GM21360 (cell line): ENCODE measurements around the gene DIAPH2.
"Not testable (repeated sequence)": the region's sequence is repeated elsewhere in the genome, so short reads cannot be mapped to it uniquely, and the experiment has no call there.

Experiments used
- ATAC-seq: cut with Tn5 transposase; IDR thresholded peaks from one replicate; pipeline ENCODE4 v1.9.1; 2021; ENCODE audit warnings: mild to moderate bottlenecking, moderate library complexity; ENCODE audit not compliant: unreplicated experiment

Gene DIAPH2

DNA sequence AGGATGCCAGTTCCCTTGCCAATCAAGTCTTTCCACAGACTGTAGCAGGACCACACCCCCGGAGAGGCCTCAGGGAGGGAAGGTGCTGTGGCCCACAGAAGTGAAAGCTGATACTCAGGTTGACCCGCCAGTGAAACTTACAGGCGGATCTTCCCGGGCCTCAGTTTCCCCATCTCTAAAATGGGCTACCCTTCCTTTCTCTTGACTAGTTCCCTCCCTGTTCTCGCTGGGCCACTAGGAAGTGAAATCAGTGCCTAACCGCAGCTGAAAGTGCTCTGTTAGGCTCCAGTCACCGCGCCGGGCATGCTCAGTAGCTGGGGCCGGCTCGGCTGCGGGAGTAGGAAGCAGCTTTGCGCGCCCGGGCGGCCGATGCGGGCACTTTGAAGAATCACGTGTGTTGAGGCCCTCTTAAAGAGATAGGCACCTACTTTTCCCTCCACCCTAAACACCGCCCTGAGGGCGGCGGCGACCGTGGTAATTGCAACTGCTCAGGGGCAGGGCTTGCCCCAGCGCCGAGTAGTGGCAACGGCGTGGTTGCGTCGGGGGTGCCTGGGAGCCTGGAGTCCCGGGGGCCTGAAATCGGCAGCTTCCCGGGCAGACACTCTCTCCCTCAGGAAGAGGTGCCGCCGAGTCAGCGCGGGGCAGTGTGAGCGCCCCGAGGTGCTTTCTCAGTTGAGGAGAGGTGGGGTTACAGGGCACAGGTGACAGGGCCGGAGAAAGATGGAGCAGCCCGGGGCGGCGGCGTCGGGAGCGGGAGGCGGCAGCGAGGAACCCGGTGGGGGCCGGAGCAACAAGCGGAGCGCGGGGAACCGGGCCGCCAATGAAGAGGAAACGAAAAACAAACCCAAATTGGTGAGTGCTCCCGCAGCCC lies at the start of gene DIAPH2:
TSS of gene DIAPH2 (plus strand) at position 504 of the 871 bp plus-strand sequence.
- ATAC-seq, result peak; percentile 84

DNA sequence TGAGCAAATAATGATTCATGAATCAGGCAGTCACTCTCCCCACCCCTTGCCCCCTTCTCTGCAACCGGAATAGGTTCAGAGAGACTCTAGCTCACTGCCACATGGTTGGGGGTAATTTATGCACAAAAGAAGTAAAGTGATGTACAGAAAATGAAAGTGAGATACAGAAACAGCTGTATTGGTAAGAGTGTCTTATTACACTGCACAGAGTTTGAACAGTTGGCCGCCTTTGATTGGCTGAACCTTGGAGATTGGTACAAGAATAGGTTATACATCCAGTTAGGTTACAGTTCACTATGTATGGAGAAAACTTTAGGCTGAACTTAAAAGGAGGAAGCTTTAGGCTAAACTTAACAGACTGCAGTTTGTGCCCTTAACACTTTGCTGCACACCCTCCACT lies 34.6 kb upstream of the DIAPH2 start:
- ATAC-seq, result no peak

DNA sequence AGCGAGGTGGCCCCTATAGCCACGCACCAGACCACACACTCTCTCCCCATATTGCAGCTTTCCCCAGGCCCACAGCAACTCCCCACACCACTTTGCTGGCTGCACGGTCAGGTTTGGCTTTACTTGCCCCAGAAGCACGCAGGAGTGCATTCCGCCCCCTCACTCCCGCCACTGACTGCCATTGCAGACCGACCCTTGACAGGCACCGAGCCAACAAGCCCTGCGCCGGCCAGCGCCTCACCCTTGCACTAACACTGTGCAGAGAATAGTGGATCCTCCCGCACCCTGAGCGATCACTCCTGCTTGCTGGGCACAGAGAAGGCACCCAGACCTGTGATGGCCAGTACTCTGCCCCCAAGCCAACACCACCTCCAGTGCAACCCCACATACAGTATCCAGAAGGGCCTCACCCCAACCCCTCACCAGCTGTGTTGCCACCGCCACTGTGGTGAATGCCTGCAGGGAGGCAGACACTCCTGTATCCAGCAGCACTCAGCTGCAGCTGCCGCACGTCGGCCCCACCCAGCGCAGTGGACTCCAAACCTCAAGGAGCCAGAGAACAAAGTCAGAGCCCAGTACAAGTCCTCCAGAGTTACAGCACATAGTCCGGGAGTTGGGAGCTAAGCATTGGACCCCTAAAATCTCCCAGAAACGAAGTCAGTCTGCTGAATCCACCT lies 28.6 kb upstream of the DIAPH2 start:
- ATAC-seq, result no peak

DNA sequence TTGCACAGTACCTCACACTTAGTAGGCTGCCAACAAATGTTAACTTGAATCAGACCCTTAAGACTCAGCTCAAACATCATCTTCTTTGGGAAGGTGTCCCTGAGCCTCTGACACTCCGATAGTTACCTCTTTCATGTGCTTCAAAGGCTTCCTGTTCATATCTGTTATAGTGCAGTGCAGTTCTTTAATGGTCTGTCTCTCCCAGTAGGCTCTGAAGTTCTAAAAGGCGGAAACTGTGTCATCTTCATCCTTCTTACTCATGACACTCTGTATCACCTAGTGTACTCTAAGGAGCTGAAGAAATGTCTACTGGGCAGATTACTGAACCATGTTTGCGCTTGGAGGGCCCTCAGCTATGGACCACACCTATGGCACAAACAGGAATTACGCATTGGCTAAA lies 2.1 kb upstream of the DIAPH2 start:
- no peak for ATAC-seq

DNA sequence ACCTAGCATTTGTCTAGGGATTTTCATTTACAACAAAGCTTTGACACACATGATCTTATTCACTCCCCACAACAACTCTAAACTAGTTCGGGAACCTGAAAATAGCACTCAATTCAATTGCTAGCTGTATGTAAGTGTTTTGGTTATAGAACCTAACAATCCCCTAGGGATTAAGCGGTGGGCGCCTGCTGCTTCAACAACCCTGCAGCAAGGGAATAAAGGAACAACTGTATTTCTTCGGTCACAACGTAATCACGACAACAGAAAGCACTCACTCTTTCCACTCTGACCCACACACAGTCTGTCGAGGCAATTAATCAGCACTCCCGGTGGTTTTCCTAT lies 674 bp upstream of the DIAPH2 start:
- no peak for ATAC-seq

DNA sequence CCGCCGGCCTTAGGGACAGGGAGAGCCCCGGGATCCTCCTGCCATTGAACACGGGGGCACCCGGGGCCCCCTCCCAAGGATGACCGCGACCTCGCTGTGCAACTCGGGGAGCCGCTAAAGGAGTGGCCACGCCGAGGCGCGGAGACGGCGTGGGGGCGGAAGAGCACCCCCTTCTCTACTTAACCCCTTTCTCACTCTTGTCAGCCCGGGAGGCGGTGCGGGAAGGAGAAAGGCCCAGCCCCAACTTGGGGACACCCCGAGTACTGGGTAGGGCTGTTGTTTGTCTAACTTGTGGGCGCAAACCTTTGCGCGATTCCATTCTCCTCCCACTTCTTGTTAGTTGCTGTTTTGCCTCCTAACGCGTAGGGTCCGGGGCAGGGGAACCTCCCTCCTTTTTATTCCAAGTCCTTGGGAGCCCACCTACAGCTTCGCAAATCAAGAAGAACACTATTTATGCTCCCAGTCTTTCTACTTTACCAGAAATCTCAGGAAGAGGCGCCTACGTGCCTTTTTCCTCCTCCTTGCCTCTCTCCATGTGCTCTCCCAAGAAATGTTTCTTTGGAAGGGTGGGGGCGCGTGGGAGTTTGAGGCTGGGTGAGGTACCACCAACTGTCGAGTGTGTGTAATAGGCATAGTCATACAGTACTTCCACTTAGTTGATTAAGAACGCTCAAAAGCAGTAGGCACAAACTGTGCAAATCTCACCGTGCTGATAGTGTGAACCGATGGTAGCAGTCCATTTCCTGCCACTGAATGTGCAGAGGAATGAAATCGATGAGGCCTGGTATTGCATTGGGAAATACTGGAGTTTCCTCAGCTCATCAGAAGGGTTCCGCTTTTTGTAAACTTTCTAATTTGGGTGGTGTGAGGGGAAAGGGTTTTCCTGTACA lies 813 bp downstream of the DIAPH2 start:
- peak; percentile 30 for ATAC-seq

DNA sequence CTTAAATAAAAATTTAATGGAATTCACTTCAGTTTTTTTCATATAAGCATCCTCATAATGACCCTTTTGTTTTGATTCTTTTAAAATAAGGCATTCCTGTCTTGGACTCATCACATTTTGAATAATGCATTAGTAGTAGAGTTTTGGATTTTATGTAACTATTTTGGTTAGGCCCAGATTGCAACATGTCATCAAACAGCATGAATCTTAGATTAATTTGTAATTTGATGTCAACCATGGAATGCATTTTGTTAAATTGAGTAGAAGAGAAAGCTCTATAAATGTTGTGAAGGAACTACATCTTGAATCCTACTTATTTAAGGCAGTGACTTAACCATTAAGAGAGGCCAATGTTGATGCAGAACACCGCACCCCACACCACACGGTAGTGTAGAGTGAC lies 3.1 kb downstream of the DIAPH2 start:
- no peak for ATAC-seq

DNA sequence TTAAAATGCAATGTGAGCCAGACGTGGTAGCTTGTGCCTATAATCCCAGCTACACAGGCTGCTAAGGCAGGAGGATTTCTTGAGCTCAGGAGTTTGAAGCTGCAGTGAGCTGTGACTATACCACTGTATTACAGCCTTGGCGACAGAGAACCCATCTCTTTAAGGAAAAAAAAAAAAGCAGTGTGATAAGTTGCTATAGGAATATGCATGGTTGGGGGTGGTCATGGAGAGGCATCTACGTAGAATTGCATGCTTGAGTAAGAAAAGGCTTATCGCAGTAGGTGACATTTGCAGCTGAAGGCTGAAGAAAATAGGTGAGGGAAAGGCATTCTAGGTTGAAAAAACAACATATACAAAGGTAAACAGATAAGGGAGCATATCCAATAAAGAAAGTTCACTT lies 4.1 kb downstream of the DIAPH2 start:
- no peak for ATAC-seq

DNA sequence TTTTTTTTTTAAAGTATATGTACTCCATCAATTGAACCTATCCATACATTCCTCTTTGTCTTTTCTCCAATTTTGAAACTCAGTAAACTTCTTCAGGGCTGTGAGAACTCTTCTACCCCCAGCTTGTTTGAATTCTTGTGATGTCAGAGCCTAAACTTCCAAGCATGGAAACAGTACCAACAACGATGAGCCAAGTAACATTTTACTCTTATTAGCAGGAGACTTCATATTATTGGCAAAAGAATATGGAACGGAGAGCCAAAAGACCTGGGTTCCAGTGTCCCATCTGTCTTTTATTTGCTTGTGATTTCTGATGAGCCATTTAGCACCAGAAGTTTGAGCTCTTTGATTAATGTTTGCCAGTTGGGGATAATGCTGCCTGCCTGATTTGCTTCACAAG lies 5.3 kb downstream of the DIAPH2 start:
- ATAC-seq, result no peak

DNA sequence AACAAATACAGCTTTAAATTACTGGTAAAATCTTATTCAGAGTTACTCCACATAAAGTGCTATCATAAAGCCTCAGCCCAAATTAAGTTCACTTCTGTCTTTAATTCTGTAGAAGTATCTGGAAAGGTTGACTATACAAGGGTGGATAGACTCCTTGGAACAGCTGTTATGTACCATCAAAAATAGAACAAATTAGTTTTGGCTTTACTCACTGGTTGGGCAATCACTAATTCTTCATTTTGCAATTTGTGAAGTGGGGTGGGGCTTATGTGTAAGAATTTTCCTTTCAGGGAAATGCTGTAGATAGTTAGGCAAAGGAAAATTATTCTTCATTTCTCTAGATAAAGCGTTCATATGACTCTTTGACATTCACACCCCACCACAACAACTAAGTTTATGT lies 7.8 kb downstream of the DIAPH2 start:
- no peak for ATAC-seq

DNA sequence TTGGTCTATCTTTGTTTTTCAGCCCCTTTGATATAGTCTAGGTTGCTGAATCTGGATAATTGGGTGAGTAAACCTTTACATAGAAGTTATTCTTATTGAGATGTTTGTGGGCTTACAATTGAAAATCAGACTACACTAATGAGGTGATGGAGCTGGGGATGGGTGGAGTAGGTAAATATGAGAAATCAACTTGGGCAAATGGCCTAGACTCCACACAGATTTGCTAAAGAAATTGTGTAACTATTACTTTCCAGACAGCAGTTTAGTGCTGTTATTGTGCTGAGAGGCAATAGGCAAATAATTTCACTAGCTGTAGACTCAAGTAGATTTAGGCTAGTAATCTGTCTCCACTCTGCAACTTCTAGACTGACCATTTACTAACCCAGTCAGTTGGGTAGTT lies 8.2 kb downstream of the DIAPH2 start:
- no peak for ATAC-seq

DNA sequence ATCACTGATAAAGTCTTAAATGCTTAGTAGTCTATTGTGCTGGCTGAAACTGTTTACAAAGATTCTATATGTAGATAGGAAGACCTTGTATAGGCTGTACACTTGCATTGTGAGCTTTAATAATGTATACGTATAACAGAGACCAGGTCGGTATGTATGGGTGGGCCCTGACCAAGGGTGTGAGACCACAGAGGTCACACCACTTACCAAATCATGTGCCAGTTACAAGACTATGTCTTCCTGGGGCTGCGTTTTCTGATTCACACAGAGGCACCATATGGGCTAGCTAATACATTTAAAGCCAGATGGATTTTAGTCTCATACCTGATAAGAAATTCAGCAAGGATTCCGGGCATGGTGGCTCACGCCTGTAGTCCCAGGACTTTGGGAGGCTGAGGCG lies 8.8 kb downstream of the DIAPH2 start:
- no peak for ATAC-seq

DNA sequence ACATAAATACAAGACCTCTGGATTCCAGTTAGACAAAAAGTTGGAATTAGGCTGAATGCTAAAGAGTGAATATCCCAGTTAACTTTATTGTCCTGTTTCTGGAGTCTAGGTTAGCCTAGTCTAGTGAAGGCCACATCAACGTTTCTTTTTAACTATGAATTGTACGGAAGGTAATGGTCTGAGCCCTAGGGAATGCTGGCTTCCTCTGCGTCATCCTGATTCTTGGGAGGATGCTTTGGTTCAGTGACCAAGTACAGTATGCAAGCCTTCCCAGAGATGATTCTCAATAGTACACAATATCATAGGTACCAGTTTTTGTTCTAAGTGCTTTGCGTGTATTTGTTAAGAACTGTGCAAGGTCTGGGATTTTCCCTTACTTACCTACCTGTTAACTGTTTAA lies 11.8 kb downstream of the DIAPH2 start:
- no peak for ATAC-seq

DNA sequence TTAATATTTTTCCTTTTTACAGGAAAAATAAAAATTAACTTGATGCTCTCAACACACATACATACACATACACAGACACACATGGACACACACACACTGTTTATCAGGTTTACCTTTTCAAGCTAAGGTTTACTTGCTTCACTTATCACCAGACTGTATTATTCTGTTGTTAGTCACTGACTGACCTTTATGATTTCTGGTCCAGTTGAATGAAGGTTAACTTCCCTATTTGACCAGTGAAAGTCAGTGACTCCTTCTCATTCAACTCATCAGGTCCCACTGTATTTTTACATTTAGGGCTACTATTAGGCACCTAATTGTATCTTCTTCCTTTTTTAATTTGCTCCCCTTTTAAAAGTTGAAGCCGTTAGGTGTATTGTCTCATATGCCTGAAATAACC lies 16.0 kb downstream of the DIAPH2 start:
- no peak for ATAC-seq

DNA sequence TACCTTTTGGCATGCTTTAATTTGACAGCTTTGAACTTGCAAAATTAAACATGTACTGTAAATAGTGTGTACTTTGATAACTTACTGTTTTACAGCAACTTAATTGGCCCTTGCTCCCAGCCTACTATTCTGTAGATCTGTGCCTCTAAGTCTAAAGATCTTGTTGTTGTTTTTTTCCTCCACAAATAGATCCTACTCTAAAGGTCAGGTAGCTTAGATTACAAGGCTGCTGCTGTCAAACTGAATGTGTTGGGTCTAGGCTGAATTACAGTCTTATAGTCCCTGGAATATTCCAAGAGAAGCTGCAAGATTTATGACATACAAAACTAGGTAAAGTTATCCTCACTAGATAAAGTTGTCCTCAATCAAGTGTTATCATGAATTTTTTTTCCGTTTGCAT lies 18.7 kb downstream of the DIAPH2 start:
- ATAC-seq, result no peak

DNA sequence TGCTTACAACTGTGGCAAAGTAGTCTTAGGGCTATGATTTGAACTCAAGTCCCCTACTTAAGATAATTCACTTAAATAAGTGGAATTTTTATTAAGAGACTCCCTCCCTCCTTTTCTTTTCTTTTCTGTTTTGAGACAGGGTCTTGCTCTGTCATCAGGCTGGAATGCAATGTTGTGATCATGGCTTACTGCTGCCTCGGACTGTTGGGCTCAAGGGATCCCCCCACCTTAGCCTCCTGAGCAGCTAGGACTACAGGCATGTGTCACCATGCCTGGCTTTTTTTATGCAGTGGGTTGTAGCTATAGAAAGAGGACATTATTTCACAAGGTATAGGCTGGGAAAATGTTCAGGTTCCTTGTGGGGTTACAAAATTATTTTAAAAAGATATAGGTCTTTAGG lies 19.2 kb downstream of the DIAPH2 start:
- no peak for ATAC-seq

DNA sequence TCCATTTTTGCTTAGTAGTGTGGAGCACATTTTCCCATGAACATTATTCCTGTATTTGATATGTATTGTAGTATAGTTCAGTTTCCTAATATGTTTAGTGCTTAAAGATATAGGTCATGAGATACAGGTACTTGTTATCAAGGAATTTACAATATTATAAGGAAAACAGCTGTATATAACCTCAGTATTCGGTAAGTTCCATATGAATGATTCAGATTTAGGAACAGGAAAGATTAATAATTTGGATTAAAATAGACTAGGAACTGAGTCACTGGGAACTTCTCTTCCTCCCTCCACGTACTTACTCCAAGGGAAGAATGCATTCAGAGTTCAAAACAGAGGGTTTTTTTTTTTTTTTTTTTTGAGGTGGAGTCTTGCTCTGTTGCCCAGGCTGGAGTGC lies 20.0 kb downstream of the DIAPH2 start:
- ATAC-seq, result no peak

DNA sequence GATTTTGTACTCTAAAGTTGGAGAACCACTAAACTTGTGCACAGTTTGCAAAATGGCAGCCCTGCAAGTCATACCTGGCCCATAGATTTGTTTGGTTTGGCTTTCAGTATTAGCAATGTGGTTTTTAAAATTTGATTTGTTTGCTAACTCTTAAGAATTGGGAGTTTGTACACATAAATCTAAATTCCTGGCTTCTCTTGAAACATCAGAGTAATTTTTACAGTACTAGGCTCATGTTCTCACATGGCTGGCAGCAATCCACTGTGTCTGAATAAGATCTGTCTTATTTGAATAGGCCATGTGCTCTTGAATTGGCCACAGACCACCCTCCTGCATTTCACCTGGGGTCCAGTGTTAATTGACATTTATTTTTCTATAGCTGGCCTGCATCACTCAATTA lies 21.3 kb downstream of the DIAPH2 start:
- no peak for ATAC-seq

DNA sequence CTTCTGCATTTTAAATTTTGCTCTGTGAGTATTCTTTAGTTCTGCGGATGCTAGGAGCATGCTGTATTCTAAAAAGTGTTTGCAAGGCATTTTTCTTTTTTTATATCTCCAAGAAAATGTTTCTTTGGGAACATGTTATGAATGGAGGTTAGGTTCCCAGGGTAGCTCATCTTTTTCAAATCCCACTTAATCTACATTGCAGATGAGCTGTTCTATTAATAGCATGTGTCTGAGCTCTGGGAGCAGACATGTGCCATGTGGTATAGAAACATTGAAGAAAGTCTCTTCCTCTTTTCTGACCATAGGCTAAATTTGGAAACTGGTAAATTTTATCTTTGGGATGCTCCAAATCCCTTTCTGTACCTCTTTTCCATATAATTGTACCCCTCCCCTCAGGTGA lies 23.2 kb downstream of the DIAPH2 start:
- ATAC-seq, result no peak

DNA sequence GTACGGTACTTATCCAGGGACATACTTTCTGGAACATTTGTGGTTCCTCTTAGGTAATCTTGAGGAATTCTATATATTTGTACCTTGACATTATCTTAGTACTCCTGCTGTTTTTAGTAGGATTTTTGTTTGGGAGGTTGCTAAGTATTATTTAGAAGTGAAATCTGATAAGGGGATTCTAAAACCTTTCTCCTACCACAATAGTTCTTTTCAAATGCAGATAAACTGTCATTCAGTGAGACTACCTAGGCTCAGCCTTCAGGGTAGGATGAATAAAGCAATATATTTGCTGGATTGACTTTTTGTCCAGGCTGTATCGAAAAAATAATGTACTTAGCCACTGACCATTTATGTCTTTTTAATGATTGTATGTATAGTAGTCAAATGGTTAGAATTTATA lies 25.4 kb downstream of the DIAPH2 start:
- ATAC-seq, result no peak

DNA sequence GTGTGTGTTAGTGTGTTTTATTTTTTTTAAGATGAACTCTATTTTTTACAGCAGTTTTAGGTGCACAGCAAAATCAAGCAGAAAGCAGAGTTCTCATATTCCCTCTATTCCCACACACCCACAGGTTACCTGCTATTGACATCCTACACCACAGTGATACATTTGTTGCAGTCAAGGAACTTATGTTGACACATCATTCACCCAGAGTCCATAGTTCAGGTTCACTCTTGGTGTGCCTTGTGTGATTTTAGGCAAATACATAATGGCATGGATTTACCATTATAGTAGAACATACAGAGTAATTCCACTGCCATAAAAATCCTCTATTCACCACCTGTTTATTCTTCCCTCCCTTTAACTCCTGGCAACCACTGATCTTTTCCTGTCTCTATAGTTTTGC lies 28.7 kb downstream of the DIAPH2 start:
- no peak for ATAC-seq

DNA sequence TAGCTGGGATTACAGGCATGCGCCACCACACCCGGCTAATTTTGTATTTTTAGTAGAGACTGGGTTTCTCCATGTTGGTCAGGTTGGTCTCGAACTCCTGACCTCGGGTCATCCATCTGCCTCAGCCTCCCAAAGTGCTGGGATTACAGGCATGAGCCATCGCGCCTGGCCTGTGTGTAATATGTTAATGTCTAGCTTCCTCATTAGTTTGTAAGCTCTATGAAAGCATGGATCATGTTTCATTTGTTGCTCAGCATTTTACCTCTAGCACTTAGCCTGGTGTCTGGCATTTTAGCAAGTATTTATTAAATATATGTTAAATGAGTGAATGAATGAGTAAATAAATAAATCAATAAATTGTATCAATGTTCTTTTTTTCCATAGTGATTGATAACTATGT lies 29.8 kb downstream of the DIAPH2 start:
- ATAC-seq, result not testable (repeated sequence)
